Stomach smooth muscle (tissue), 2 donors: ENCODE measurements around the gene C3orf22.

Experiments used
- H3K27ac ChIP-seq: one replicate; pipeline ENCODE4 v1.7.0; 2013; ENCODE audit warnings: mild to moderate bottlenecking, low read length, inconsistent platforms
- H3K27me3 ChIP-seq, 2 donors: one replicate each; pipeline ENCODE4 v1.7.0; 2013; ENCODE audit warnings: low read length in 2 of 2; ENCODE audit not compliant: insufficient read depth in 2 of 2, control insufficient read depth in 1 of 2
- H3K36me3 ChIP-seq, 2 donors: one replicate each; pipeline ENCODE4 v1.7.0; 2013; ENCODE audit warnings: low read length in 2 of 2; ENCODE audit not compliant: control insufficient read depth in 2 of 2, insufficient read depth in 2 of 2
- H3K4me1 ChIP-seq: one replicate; pipeline ENCODE4 v1.7.0; 2013; ENCODE audit warnings: low read length; ENCODE audit not compliant: control insufficient read depth, insufficient read depth
- H3K4me3 ChIP-seq, 2 donors: one replicate each; pipeline ENCODE4 v1.7.0; 2013; ENCODE audit warnings: low read length in 2 of 2
- H3K9ac ChIP-seq, 2 donors: one replicate each; pipeline ENCODE4 v1.7.0; 2013; ENCODE audit warnings: low read length in 2 of 2, mild to moderate bottlenecking in 1 of 2
- H3K9me3 ChIP-seq, 2 donors: one replicate each; pipeline ENCODE4 v1.7.0; 2013; ENCODE audit warnings: low read length in 2 of 2; ENCODE audit not compliant: control insufficient read depth in 2 of 2
- donor health status: healthy.
- donor health status: Pancreatic carcinoma.

The C3orf22 gene

GRCh38 chr3:126517986-126518778 lies 40.5 kb downstream of the C3orf22 start:
- Histone ChIP-seq H3K9me3 (no peaks in the 10 kb centered on the region), H3K4me3 (no peak overlapping the region), H3K36me3 (no peaks in the 10 kb centered on the region), H3K4me1 (peaks cover 4% of the 10 kb centered on the region), H3K9ac (no peak overlapping the region), H3K27ac (no peak overlapping the region), H3K27me3 (peaks cover 5 to 8% of the 10 kb centered on the region in 2 donors)

- Histone ChIP-seq H3K9ac (no peak within 1 kb of the TSS), H3K9me3 (no peaks in the 10 kb centered on the region), H3K4me3 (no peak within 1 kb of the TSS), H3K4me1 (peaks cover 4% of the 10 kb centered on the region), H3K36me3 (no peaks in the 10 kb centered on the region), H3K27me3 (peaks cover 3% of the 10 kb centered on the region in 2 donors), H3K27ac (no peak within 1 kb of the TSS)
Measured at GRCh38 chr3:126517291-126517951, 41.3 kb downstream of the C3orf22 start, which contains the start of gene UROC1. TSS of gene UROC1 (minus strand) at chr3:126517773. CDS start at chr3:126517719, 54 bp downstream.

GRCh38 chr3:126516936-126517290 lies 41.8 kb downstream of the C3orf22 start:
- Histone ChIP-seq H3K4me3 (no peak overlapping the region), H3K27ac (no peak overlapping the region), H3K4me1 (no peaks in the 10 kb centered on the region), H3K9ac (no peak overlapping the region), H3K9me3 (no peaks in the 10 kb centered on the region), H3K27me3 (peaks cover 3% of the 10 kb centered on the region in 2 donors), H3K36me3 (no peaks in the 10 kb centered on the region)

- no peaks in the 10 kb centered on the region for H3K4me1 ChIP-seq
- H3K9ac ChIP-seq: no peak overlapping the region
- H3K9me3 ChIP-seq: no peaks in the 10 kb centered on the region
- H3K27ac ChIP-seq: no peak overlapping the region
- peaks cover 3% of the 10 kb centered on the region in 2 donors for H3K27me3 ChIP-seq
- no peak overlapping the region for H3K4me3 ChIP-seq
- H3K36me3 ChIP-seq: no peaks in the 10 kb centered on the region
Measured at GRCh38 chr3:126516152-126516935, 42.4 kb downstream of the C3orf22 start.

GRCh38 chr3:126515066-126515706 lies 43.5 kb downstream of the C3orf22 start:
- no peak overlapping the region for H3K9ac ChIP-seq
- no peak overlapping the region for H3K4me3 ChIP-seq
- H3K27ac ChIP-seq: no peak overlapping the region
- H3K27me3 ChIP-seq: peaks cover 3% of the 10 kb centered on the region in 2 donors
- H3K9me3 ChIP-seq: no peaks in the 10 kb centered on the region
- no peaks in the 10 kb centered on the region for H3K36me3 ChIP-seq
- peaks cover 6% of the 10 kb centered on the region for H3K4me1 ChIP-seq

GRCh38 chr3:126514161-126514560 lies 44.6 kb downstream of the C3orf22 start:
- peaks cover 13% of the 10 kb centered on the region for H3K4me1 ChIP-seq
- no peaks in the 10 kb centered on the region for H3K36me3 ChIP-seq
- H3K9me3 ChIP-seq: no peaks in the 10 kb centered on the region
- no peak overlapping the region for H3K9ac ChIP-seq
- no peak overlapping the region for H3K27ac ChIP-seq
- H3K4me3 ChIP-seq: no peak overlapping the region
- peaks cover 3% of the 10 kb centered on the region in 2 donors for H3K27me3 ChIP-seq

- H3K27ac ChIP-seq: no peak overlapping the region
Measured at GRCh38 chr3:126512916-126513650, 45.6 kb downstream of the C3orf22 start.

GRCh38 chr3:126512026-126512425 lies 46.7 kb downstream of the C3orf22 start:
- peaks cover 13% of the 10 kb centered on the region for H3K4me1 ChIP-seq
- H3K27ac ChIP-seq: no peak overlapping the region
- no peak overlapping the region for H3K9ac ChIP-seq

More at GRCh38 chr3:126512916-126513650, 45.6 kb downstream of the C3orf22 start:
- Histone ChIP-seq H3K4me3 (no peak overlapping the region), H3K9me3 (no peaks in the 10 kb centered on the region), H3K36me3 (no peaks in the 10 kb centered on the region), H3K9ac (no peak overlapping the region), H3K4me1 (peaks cover 13% of the 10 kb centered on the region), H3K27me3 (peaks cover 2 to 3% of the 10 kb centered on the region in 2 donors)

GRCh38 chr3:126511291-126511690 lies 47.4 kb downstream of the C3orf22 start:
- Histone ChIP-seq H3K36me3 (no peaks in the 10 kb centered on the region), H3K4me1 (peaks cover 13% of the 10 kb centered on the region)

More at GRCh38 chr3:126512026-126512425, 46.7 kb downstream of the C3orf22 start:
- H3K4me3 ChIP-seq: no peak overlapping the region
- no peaks in the 10 kb centered on the region for H3K9me3 ChIP-seq
- H3K36me3 ChIP-seq: no peaks in the 10 kb centered on the region
- H3K27me3 ChIP-seq: peaks cover 0 to 2% of the 10 kb centered on the region in 2 donors

More at GRCh38 chr3:126511291-126511690, 47.4 kb downstream of the C3orf22 start:
- H3K27me3 ChIP-seq: no peaks in the 10 kb centered on the region
- no peaks in the 10 kb centered on the region for H3K9me3 ChIP-seq
- no peak overlapping the region for H3K27ac ChIP-seq
- H3K9ac ChIP-seq: no peak overlapping the region
- H3K4me3 ChIP-seq: no peak overlapping the region
